ENCODE measurements around the gene RFX6. TPM values are rescaled to one million over a fixed set of nuclear protein-coding genes. Genes with fewer than 3 reads are reported as not detected.

The RFX6 gene
- total and polyA plus RNA-seq, 2 experiments from 2014 or later = 3.7 to 6.8 TPM

GRCh38 chr6:116928677-116929076 is 51.6 kb downstream of the RFX6 start:
- Histone ChIP-seq H2AFZ (no peak overlapping the region), H4K20me1 (ENCODE audit: insufficient read depth, poor library complexity, severe bottlenecking) (no peaks in the 10 kb centered on the region)
- 35% methylated on average over 6 of the region's 6 CpGs for WGBS (ENCODE audit: low lambda C conversion rate, missing lambda C conversion rate)

DNA sequence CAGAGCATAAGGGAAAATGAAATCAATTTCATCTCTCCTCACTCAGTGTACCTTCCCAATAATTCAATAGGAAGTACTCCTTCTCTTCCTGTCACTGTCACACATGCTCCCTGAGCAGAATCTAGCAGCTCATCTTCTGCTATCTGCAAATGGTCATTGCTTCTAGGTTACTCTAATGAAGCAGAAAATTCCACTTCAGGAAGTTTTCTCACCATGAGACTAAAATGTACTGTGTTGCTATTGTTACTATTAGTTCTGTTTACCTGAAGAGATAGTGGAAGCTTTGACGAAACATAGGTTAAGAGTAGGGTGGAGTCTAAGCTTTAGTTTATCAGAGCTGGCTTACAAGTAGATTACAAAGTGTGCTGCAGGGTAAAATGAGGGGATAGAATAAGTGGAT is 52.8 kb downstream of the RFX6 start:
- Histone ChIP-seq H3K79me2 (no peaks in the 10 kb centered on the region), H3K27me3 (no peaks in the 10 kb centered on the region), H3K4me1 (ENCODE audit: insufficient read depth) (peaks cover 36% of the 10 kb centered on the region), H3K27ac (peak overlapping the region; percentile 21), H3K4me2 (no peak overlapping the region), H3K36me3 (replicated peaks; ENCODE audit: insufficient read depth, low read depth) (no peaks in the 10 kb centered on the region), H4K20me1 (ENCODE audit: insufficient read depth, poor library complexity, severe bottlenecking) (no peaks in the 10 kb centered on the region), H3K9me2 (replicated peaks; ENCODE audit: insufficient read depth) (no peaks in the 10 kb centered on the region), H2AFZ (no peak overlapping the region), H3K9me3 (ENCODE audit: low read depth) (no peaks in the 10 kb centered on the region), H3K4me3 (no peak overlapping the region)
- no peak for TF ChIP-seq EZH2phosphoT487 (IDR thresholded peaks at IDR 0.05; ENCODE audit: low read depth, severe bottlenecking, unreplicated experiment)
- TF ChIP-seq CTCF (IDR thresholded peaks at IDR 0.05; ENCODE audit: poor library complexity) = no peak
- no peak for TF ChIP-seq EZH2 (IDR thresholded peaks at IDR 0.05; ENCODE audit: borderline replicate concordance)
- DNase-seq (ENCODE audit: low spot score) = no peak
- WGBS (ENCODE audit: low lambda C conversion rate, missing lambda C conversion rate) = 29% methylated on average over 1 of the region's 1 CpG

More at GRCh38 chr6:116928677-116929076, 51.6 kb downstream of the RFX6 start:
- Histone ChIP-seq H3K9me2 (replicated peaks; ENCODE audit: insufficient read depth) (no peaks in the 10 kb centered on the region), H3K4me1 (ENCODE audit: insufficient read depth) (peaks cover 43% of the 10 kb centered on the region), H3K79me2 (no peaks in the 10 kb centered on the region), H3K36me3 (replicated peaks; ENCODE audit: insufficient read depth, low read depth) (no peaks in the 10 kb centered on the region), H3K27ac (no peak overlapping the region), H3K9me3 (ENCODE audit: low read depth) (no peaks in the 10 kb centered on the region), H3K4me3 (no peak overlapping the region), H3K27me3 (no peaks in the 10 kb centered on the region), H3K4me2 (no peak overlapping the region)
- TF ChIP-seq EZH2phosphoT487 (IDR thresholded peaks at IDR 0.05; ENCODE audit: low read depth, severe bottlenecking, unreplicated experiment) (no peak), CTCF (IDR thresholded peaks at IDR 0.05; ENCODE audit: poor library complexity) (no peak), EZH2 (IDR thresholded peaks at IDR 0.05; ENCODE audit: borderline replicate concordance) (no peak)
- no peak for DNase-seq (ENCODE audit: low spot score)

- H3K9me2 ChIP-seq (replicated peaks; ENCODE audit: insufficient read depth) = no peaks in the 10 kb centered on the region
- no peaks in the 10 kb centered on the region for H3K27me3 ChIP-seq
- H3K9me3 ChIP-seq (ENCODE audit: low read depth) = no peaks in the 10 kb centered on the region
- peaks cover 28% of the 10 kb centered on the region for H3K4me1 ChIP-seq (ENCODE audit: insufficient read depth)
- H3K27ac ChIP-seq = no peak overlapping the region
- no peaks in the 10 kb centered on the region for H3K36me3 ChIP-seq (replicated peaks; ENCODE audit: insufficient read depth, low read depth)
- no peaks in the 10 kb centered on the region for H4K20me1 ChIP-seq (ENCODE audit: insufficient read depth, poor library complexity, severe bottlenecking)
- no peak overlapping the region for H3K4me2 ChIP-seq
- TF ChIP-seq EZH2 (IDR thresholded peaks at IDR 0.05; ENCODE audit: borderline replicate concordance) (no peak), CTCF (IDR thresholded peaks at IDR 0.05; ENCODE audit: poor library complexity) (no peak), EZH2phosphoT487 (IDR thresholded peaks at IDR 0.05; ENCODE audit: low read depth, severe bottlenecking, unreplicated experiment) (no peak)
- no peak overlapping the region for H3K4me3 ChIP-seq
- no peaks in the 10 kb centered on the region for H3K79me2 ChIP-seq
- no peak for DNase-seq (ENCODE audit: low spot score)
- no peak overlapping the region for H2AFZ ChIP-seq
Measured at GRCh38 chr6:116931456-116931855, 54.4 kb downstream of the RFX6 start.

DNA sequence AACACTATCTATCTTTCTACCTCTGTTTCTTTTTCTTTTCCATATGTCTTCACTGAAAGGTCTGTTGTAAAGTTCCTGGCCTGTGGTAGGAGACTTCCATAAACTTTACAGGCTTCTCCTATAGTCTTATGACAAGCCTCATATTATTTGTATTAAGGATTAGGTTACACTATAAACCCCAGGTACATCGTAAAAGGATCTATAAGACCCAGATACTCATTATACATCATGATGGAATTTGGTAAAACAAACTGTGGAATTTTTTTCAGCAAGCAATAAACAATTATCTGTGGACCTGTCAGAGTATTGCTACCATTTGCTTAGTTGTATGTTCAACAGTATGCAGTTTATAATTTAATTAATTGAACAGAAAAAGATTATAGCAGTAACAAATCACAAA is 55.5 kb downstream of the RFX6 start:
- TF ChIP-seq CTCF (IDR thresholded peaks at IDR 0.05; ENCODE audit: poor library complexity) = no peak
- TF ChIP-seq EZH2phosphoT487 (IDR thresholded peaks at IDR 0.05; ENCODE audit: low read depth, severe bottlenecking, unreplicated experiment) = no peak
- TF ChIP-seq EZH2 (IDR thresholded peaks at IDR 0.05; ENCODE audit: borderline replicate concordance) = no peak
- Histone ChIP-seq H2AFZ (no peak overlapping the region), H3K36me3 (replicated peaks; ENCODE audit: insufficient read depth, low read depth) (no peaks in the 10 kb centered on the region), H3K27ac (no peak overlapping the region), H3K4me1 (ENCODE audit: insufficient read depth) (peaks cover 28% of the 10 kb centered on the region), H3K9me3 (ENCODE audit: low read depth) (no peaks in the 10 kb centered on the region), H3K4me2 (no peak overlapping the region), H4K20me1 (ENCODE audit: insufficient read depth, poor library complexity, severe bottlenecking) (no peaks in the 10 kb centered on the region), H3K79me2 (no peaks in the 10 kb centered on the region), H3K9me2 (replicated peaks; ENCODE audit: insufficient read depth) (no peaks in the 10 kb centered on the region), H3K27me3 (no peaks in the 10 kb centered on the region), H3K4me3 (no peak overlapping the region)
- DNase-seq (ENCODE audit: low spot score) = no peak
- WGBS (ENCODE audit: low lambda C conversion rate, missing lambda C conversion rate) = 17% methylated on average over 1 of the region's 1 CpG

All from hepatocyte (in vitro differentiated cells).